PFSK-1 (cell line): Measurements from ENCODE around the gene ERC2.

ENCODE experiments used
- FOXP2 ChIP-seq: optimal IDR thresholded peaks from 2 replicates; pipeline ENCODE3; 2011; ENCODE audit warnings: borderline replicate concordance, control low read depth, inconsistent platforms; ENCODE audit not compliant: insufficient read depth; ENCODE audit errors: extremely low read length, extremely low read depth
- POLR2AphosphoS5 ChIP-seq: IDR thresholded peaks from 2 replicates; pipeline ENCODE4 v1.6.1; 2012; ENCODE audit warnings: low read depth, mild to moderate bottlenecking, control low read depth, low read length, moderate library complexity
- SIN3A ChIP-seq: IDR thresholded peaks from 2 replicates; pipeline ENCODE4 v1.6.1; 2012; ENCODE audit warnings: mild to moderate bottlenecking, low read length, moderate library complexity, borderline replicate concordance; ENCODE audit not compliant: insufficient read depth
- TAF1 ChIP-seq: IDR thresholded peaks from 2 replicates; pipeline ENCODE4 v1.6.1; 2012; ENCODE audit warnings: low read length, control low read depth, borderline replicate concordance; ENCODE audit not compliant: insufficient read depth
- TF ChIP-seq, protein P1 (sequence below), 2 experiments: IDR thresholded peaks; 2 replicates each; pipeline versions ENCODE4 v1.6.1 to v1.8.0; 2011 to 2012; ENCODE audit warnings: low read depth in 2 of 2, low read length in 2 of 2, control low read depth in 1 of 2, inconsistent platforms in 1 of 2, mild to moderate bottlenecking in 1 of 2, moderate library complexity in 1 of 2; ENCODE audit not compliant: insufficient read depth in 1 of 2

DNA sequence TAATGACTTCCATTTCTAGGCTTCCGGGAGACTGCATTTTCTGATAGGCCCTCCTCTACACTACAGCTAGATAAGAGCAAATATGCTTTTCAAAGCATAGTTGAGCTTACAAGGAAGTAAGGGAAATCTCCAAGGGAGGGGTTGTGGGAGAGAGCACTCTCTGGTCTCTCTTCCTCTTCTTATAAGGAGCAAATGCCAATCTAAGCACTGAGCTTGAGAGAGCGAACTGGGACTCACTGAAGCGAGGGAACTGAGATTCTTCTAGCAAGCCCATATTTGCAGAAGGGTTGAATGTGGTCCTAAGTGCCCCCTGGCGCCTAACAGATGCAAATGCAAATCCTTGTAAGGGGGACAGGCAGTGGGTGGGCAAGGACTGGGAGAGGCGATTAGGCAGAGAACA lies 164.8 kb downstream of the ERC2 start:
- TF ChIP-seq, protein P1, sequence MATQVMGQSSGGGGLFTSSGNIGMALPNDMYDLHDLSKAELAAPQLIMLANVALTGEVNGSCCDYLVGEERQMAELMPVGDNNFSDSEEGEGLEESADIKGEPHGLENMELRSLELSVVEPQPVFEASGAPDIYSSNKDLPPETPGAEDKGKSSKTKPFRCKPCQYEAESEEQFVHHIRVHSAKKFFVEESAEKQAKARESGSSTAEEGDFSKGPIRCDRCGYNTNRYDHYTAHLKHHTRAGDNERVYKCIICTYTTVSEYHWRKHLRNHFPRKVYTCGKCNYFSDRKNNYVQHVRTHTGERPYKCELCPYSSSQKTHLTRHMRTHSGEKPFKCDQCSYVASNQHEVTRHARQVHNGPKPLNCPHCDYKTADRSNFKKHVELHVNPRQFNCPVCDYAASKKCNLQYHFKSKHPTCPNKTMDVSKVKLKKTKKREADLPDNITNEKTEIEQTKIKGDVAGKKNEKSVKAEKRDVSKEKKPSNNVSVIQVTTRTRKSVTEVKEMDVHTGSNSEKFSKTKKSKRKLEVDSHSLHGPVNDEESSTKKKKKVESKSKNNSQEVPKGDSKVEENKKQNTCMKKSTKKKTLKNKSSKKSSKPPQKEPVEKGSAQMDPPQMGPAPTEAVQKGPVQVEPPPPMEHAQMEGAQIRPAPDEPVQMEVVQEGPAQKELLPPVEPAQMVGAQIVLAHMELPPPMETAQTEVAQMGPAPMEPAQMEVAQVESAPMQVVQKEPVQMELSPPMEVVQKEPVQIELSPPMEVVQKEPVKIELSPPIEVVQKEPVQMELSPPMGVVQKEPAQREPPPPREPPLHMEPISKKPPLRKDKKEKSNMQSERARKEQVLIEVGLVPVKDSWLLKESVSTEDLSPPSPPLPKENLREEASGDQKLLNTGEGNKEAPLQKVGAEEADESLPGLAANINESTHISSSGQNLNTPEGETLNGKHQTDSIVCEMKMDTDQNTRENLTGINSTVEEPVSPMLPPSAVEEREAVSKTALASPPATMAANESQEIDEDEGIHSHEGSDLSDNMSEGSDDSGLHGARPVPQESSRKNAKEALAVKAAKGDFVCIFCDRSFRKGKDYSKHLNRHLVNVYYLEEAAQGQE (IDR thresholded peaks at IDR 0.05; ENCODE audit: insufficient read depth in 1 of 2, low read depth in 2 of 2, low read length in 2 of 2), result no peak
- TF ChIP-seq POLR2AphosphoS5 (no peak), TAF1 (no peak), SIN3A (no peak), FOXP2 (no peak)
